ENCODE data around the gene CPS1.

DNA sequence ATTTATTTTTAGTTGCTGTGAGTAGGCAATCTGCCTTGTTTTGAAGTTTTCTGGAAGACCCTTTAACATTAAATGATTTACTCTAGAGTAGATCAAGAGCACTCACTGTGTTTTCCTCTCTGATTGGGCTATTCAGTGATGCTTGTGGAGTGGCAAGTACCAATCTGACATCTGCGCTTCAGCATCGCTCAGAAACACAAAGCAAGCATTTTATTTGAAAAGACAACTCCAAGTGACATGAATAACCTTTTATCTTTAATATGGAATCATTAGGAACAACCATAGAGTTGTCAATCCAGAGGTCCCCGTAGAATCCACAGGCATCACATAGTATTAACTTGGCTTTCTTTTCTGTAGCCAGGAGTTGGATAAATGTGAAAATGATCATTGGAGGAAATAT lies 114.7 kb downstream of the CPS1 start:
- TF ChIP-seq, protein P1, sequence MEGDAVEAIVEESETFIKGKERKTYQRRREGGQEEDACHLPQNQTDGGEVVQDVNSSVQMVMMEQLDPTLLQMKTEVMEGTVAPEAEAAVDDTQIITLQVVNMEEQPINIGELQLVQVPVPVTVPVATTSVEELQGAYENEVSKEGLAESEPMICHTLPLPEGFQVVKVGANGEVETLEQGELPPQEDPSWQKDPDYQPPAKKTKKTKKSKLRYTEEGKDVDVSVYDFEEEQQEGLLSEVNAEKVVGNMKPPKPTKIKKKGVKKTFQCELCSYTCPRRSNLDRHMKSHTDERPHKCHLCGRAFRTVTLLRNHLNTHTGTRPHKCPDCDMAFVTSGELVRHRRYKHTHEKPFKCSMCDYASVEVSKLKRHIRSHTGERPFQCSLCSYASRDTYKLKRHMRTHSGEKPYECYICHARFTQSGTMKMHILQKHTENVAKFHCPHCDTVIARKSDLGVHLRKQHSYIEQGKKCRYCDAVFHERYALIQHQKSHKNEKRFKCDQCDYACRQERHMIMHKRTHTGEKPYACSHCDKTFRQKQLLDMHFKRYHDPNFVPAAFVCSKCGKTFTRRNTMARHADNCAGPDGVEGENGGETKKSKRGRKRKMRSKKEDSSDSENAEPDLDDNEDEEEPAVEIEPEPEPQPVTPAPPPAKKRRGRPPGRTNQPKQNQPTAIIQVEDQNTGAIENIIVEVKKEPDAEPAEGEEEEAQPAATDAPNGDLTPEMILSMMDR (conservative IDR thresholded peaks at IDR 0.05 in 1 of 2, IDR thresholded peaks at IDR 0.05 in 1 of 2; ENCODE audit: extremely low read depth in 1 of 2, insufficient read depth in 1 of 2, low read depth in 1 of 2, low read length in 2 of 2): no peak
- TF ChIP-seq EZH2 (IDR thresholded peaks at IDR 0.05; ENCODE audit: borderline replicate concordance, low read length): no peak
